Measurements from ENCODE around the gene ITGA11.
"Not testable (repeated sequence)": the region's sequence is repeated elsewhere in the genome, so short reads cannot be mapped to it uniquely, and the experiment has no call there.

Gene ITGA11

DNA sequence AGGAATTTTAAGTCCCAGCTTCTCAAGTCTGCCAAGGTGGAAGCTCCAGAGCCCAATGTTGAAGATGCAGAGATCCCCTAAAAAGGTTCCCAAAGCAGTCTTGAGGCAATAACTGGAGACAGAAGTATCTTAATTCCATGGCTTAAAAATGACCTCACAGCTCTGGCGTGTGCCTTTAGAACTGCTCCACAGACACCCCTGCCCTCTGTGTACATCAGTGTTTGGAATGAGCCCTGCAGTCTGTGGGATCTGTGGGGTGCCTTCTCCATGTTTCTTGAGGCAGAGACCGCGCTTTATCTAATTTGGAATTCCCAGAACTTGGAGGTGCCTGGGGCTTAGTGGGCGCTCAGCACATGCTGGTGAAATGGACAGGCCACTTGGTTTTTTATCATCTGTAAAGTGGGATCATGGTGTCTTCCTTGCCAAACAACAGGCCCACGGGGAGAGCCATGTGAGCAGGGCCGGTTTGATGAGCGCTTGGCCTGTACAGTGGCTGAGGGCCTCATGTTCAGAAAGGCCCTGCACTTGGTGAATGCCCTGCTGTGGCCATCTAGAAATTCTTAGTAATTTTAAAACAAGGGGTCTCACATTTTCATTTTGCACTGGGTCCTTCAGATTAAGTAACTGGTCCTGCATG is 7.1 kb downstream of the ITGA11 start:
- no peak for DNase-seq

DNA sequence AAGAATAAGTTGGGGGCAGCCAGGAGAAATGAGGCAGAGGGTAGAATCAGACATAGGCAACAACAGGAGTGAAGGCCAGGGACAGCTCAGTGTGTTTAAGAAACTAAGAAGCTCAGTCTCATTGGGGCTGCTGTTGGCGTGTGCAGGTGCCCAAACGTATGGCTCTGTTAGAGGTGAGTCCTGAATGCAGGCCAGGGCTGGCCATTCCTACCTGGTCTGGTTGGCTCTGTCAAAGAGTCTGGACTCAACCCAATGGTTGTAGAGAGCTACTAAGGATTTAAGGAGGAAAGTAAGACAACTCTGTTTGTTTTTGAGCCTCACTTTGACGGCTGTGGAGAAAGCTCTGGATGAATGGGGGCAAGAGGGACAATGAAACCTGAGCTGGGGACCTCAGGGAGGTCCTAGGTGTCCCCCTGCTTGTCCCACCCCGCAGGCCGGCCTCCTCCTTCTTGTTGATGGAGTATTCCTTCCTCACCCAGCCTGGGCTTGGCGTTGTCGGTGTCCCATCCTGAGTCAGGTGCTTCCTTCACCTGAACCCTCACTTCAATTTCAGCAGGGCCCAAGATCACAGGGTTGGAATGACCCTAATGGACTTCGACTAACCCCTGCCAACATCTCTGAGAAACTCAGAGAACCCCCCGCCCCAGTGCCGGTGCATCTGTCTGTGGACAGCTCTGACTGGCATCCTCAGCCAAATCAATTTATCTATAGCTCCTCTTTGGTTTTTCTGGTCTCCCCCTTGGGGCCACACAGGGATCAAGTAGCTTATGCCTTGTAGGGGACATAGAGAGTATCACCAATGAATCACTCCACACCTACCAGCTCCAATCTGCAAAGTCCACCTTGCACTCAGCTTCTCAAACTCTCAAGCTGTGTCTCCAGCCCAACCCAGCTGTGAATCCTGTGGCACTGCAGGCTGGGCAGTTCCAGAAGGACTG is 8.3 kb downstream of the ITGA11 start:
- DNase-seq, result no peak

DNA sequence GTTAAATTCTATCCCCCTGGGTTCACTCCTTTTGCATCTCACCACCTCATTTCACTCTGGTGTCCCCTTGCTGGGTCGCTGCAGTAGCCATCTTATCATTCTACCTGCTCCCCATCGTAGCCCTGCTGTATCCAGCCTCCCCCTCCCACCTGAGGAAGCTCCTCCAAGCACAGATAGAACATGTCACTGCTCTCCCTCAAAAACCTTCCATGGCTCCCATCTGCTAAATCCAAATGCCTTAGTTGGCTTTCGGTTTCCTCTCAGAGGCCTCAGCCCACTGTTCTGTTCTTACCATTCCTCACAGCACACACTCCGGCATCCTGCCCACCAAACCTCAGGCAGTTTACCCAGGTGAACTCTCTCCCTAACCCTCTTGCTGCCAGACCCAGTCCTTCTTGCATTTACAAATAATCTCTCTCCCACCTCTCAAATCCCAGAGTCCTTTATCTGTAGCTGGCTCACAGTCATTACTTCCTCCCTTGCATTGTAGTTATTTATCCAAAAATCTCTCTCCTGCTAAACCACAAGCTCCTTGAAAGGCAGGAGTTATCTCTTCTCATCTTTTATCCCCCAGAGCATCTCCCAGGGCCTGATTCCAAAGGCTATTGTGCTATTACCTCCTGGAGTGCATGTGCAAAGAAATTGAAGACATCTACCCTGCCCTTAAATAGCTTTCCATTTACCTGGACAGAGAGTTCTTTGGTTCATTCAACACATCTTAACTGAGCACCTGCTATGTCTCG is 9.4 kb downstream of the ITGA11 start:
- DNase-seq, result not testable (repeated sequence)

DNA sequence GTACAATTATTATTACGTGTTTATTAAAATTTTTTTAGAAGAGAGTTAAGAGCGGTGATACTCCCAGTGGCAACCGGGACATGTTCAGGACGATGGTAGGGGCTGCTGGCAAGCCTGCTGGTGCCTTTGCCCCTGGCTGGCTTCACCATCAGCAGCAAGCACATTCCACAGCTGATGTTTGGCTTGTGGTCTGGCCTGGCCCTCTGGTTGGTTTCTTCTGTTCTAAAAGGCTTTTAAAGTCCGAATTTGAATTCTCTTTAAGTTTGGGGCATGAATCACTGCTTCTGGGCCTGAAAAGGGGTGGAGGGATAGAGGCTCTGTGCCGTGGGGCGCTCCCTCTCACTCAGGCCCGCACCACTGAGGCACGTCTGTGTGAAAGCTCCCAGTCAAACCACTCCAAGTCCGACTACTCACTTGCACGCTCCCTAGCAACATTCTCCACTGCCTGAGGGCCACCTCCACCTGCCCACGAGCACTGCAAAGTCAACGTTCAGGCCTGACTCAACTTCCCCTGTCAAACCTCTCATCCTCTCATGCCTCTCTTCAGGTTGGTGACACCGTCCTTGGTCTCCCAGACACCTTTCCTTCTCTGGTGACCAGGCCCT is 10.1 kb downstream of the ITGA11 start:
- no peak for DNase-seq

GRCh38 chr15:68421115-68421551 is 10.8 kb downstream of the ITGA11 start:
- DNase-seq, result no peak

DNA sequence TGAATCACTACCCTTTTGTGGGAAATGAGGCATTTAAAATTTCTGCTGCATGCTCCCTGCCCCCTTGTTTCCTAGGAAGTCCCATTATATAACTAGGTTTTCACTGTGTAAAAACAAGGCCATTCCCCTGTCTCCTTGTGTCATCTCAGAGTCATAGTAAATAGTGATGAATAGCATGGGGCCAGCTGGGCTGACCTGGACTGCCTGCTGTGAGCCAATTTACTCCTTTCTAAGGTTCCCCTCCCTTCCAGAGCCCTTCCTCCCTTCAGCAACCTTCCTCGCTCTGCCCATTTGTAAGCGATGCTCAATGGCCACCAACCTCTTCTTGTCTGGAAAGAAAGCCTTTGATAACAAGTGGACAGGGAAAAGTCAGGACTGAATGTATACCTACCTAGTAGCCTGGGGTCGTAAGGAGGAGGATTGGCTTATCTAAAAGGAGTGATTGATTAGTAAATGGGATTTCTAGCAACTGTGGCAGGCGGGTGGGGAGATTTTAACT is 11.7 kb downstream of the ITGA11 start:
- no peak for DNase-seq

DNA sequence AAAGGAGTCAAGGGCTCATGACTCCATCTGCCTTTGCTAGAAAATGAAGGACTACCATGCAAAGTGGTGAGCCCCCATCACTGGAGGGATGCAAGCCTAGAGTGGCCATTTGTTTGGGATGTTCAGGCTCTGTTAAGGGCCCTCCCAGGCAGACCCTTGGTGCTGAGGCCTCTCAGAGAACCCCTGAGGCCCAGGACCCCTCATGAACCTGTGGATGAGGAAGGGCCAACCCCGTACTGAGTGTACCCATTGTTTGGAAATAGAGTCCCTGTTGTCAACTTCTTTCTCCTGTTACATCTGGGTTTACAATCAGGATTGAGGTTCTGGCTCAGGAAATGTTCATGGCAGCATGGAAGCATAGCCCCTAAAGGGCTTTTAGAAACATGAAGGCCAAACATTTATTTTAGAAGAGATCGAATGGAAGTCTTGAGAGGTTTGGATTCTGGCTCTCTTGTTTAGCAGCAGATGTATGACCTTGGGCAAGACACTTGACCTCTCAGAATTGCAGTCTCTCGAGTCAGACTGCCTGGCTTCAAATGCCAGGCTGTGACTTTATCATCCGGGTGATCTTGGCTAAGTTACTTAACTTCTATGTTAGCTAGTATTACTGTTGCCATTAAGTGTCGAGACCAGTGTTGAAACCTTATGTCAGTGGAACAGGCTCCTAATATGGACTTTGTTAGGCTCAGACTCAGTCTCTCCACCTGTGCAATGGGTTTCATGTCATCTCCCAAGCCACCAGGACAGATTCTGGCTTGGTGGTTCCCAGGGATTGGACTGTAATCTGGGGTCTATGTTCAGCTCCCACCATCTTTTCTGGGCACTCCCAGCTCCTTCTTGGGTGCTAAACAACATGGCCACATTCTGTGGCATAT is 12.4 kb downstream of the ITGA11 start:
- DNase-seq, result no peak

GRCh38 chr15:68418611-68419161 is 13.3 kb downstream of the ITGA11 start:
- peak; percentile 16 for DNase-seq

DNA sequence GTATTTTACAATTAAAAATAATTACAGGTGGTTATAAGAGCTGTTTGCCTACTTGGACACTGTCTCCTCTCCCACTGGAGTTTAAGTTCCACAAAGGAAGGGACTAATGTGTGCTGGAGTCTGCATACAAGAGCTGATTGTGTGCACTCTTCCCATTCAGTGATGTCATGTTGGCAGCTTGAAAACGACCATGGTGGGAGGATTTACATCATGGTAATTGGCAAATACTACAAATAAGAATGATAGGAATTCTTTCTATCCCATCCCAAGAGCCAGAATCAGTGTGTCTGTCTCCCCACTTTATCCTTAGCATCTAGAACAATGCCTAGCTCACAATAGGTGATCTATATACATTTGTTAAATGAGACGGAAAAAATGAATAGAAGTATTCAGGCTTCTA is 14.1 kb downstream of the ITGA11 start:
- DNase-seq, result no peak

DNA sequence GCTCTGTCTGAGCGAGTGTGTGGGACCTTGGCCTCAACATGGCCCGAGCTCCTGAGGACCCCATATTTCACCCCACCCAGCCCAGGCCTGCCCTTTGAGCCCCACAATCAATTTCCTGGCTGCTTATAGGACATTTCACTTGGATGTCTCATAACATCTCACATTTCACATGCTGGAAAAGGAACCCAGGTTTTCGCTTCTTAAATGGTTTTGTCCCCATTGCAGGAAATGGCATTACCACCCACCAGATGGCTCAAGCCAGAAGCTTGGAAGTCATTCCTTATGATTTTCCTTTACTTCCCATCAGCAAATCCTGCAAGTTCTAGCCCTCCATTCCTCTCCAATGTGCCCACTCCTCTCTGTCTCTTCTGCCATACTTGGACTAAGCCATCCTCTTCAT is 14.9 kb downstream of the ITGA11 start:
- no peak for DNase-seq

GRCh38 chr15:68416158-68416535 is 15.8 kb downstream of the ITGA11 start:
- no peak for DNase-seq

- no peak for DNase-seq
Observed at GRCh38 chr15:68415501-68416157, 16.3 kb downstream of the ITGA11 start.

- DNase-seq, result no peak
Observed at GRCh38 chr15:68415061-68415460, 16.9 kb downstream of the ITGA11 start.

GRCh38 chr15:68414591-68414990 is 17.4 kb downstream of the ITGA11 start:
- no peak for DNase-seq

DNA sequence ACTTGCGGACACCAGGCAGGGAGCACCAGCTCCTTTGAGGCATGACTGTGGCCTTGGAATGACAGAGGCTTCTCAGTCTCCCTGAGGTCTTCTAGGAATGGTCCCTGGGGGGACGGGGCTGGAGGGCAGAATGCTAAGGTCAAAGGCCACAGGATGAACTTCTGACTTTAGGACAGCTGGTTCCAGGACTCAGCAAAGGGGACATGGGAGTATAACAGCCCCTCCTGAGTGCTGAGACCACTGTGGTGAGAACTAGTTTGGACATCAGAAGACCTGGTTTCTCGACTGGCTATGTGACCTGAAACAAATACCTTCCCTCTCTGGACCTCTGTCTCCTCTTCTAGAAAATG is 17.8 kb downstream of the ITGA11 start:
- no peak for DNase-seq

- DNase-seq, result no peak
Observed at GRCh38 chr15:68413363-68414205, 18.4 kb downstream of the ITGA11 start.

DNA sequence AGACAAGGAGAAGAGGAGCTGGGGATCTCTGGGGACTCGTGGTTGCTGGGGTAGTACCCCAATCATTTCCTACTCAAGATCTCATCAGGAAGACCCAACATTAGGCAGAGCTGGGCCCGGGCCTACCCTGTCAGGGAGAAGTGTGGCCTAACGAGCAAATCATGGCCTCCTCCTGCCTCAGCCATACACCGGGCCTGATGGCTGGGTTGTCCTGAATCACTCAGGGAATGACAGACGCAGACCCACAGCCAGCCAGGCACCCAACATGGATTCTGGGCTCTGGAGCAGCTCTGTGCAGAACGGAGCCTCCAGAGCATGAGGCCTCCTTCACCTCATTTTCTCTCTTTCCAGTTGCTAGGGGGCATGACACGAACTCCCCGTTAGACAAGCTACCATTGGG is 19.7 kb downstream of the ITGA11 start:
- DNase-seq, result no peak

GRCh38 chr15:68411735-68412134 is 20.2 kb downstream of the ITGA11 start:
- no peak for DNase-seq

DNA sequence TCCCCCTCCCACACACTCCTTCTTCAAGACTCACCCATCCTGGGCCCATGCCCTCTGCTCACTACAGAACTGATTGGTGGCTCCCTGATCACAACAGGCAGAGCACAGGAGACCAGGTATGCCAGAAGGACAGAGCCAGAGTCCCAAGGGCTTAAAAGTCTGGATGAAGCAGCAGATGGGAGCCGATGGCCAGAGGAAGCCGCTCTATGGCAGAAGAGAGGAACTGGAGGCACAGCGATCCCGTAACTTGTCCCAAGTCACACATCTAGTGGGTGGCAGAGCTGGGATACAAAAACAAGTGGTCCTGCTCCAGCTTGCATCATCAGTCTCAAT is 20.7 kb downstream of the ITGA11 start:
- no peak for DNase-seq
